HEK293 (cell line): ENCODE data around the gene SLC25A1.

Source experiments
- EGR2 ChIP-seq: fragments of 450-650 bp; formaldehyde crosslinking; IDR thresholded peaks from 2 replicates; pipeline ENCODE4 v1.5.1; 2016; ENCODE audit warnings: low read depth, missing biosample characterization, missing genetic modification characterization
- INSM2 ChIP-seq: fragments of 450-650 bp; formaldehyde crosslinking; IDR thresholded peaks from 2 replicates; pipeline ENCODE4 v1.5.1; 2016; ENCODE audit warnings: missing biosample characterization, missing genetic modification characterization
- KLF1 ChIP-seq: fragments of 450-650 bp; formaldehyde crosslinking; IDR thresholded peaks from 2 replicates; pipeline ENCODE4 v1.5.1; 2016; ENCODE audit warnings: missing biosample characterization, missing genetic modification characterization
- KLF16 ChIP-seq: fragments of 450-650 bp; formaldehyde crosslinking; IDR thresholded peaks from 2 replicates; pipeline ENCODE4 v1.5.1; 2017; ENCODE audit warnings: missing biosample characterization, missing genetic modification characterization
- ZNF239 ChIP-seq: fragments of 450-650 bp; formaldehyde crosslinking; IDR thresholded peaks from 2 replicates; pipeline ENCODE4 v1.5.1; 2016; ENCODE audit warnings: missing biosample characterization, missing genetic modification characterization
- ZNF658 ChIP-seq: fragments of 450-650 bp; formaldehyde crosslinking; IDR thresholded peaks from 2 replicates; pipeline ENCODE4; 2016; ENCODE audit warnings: missing biosample characterization, missing genetic modification characterization

Gene SLC25A1

GRCh38 chr22:19126309-19127273 lies 51.9 kb downstream of the SLC25A1 start (continued):
- TF ChIP-seq EGR2 (tag by site-specific recombination) (no peak), KLF1 (tag by site-specific recombination) (no peak), ZNF658 (no peak), ZNF239 (no peak), KLF16 (tag by site-specific recombination) (no peak), INSM2 (tag by site-specific recombination) (no peak)
